Prostate gland (tissue), 2 donors: ENCODE results near the gene NECAP2. TPM values are rescaled to one million over a fixed set of nuclear protein-coding genes. Genes with fewer than 3 reads are reported as not detected.
"Not testable (repeated sequence)": the region's sequence is repeated elsewhere in the genome, so short reads cannot be mapped to it uniquely, and the experiment has no call there.

ENCODE experiments used
- DNase-seq: peaks from one replicate; pipeline ENCODE4 v3.0.0-alpha.2; 2019; ENCODE audit warnings: low spot score
- H3K27ac ChIP-seq, 2 donors: fragments of 200-600 bp; sonication (generic); 2 replicates each; pipeline ENCODE4 v1.5.1; 2017 to 2019
- H3K27me3 ChIP-seq: fragments of 200-600 bp; sonication (generic); replicated peaks from 2 replicates; pipeline ENCODE4 v1.5.1; 2019; ENCODE audit not compliant: insufficient read depth
- H3K36me3 ChIP-seq, 2 donors: fragments of 200-600 bp; sonication (generic); 1 replicate in 1 of 2; 2 replicates in 1 of 2; pipeline versions ENCODE4 v1.5.1 to v1.8.1; 2017 to 2019
- H3K4me1 ChIP-seq: fragments of 200-600 bp; sonication (generic); replicated peaks from 2 replicates; pipeline ENCODE4 v1.5.1; 2019
- H3K4me3 ChIP-seq, 2 donors: fragments of 200-600 bp; sonication (generic); 2 replicates each; pipeline ENCODE4 v1.5.1; 2017 to 2019
- H3K9me3 ChIP-seq: fragments of 200-600 bp; sonication (generic); 2 replicates; pipeline ENCODE4 v1.5.1; 2017
- POLR2A ChIP-seq: fragments of 450-650 bp; IDR thresholded peaks from one replicate; pipeline ENCODE4 v1.6.1; 2016; ENCODE audit warnings: antibody characterized with exemption, mild to moderate bottlenecking
- POLR2AphosphoS5 ChIP-seq: sonication (generic); formaldehyde crosslinking; IDR thresholded peaks from one replicate; pipeline ENCODE4 v1.6.1; 2017; ENCODE audit warnings: antibody characterized with exemption
- WGBS: methylation state at CpG from one replicate; pipeline ENCODE4 v1.1.5; 2018; 5-methylcytosine and 5-hydroxymethylcytosine counted together
- intact Hi-C: fragments of 100-400 bp; cut with DNase I; formaldehyde crosslinking; loops from one replicate; pipeline ENCODE4 v1.14.2; 2022
- total RNA-seq, 2 donors: library from RNA; depleted of rRNA; stranded (reverse); fragments of >200 nt; gene quantifications; one replicate each; pipeline ENCODE4 v1.1.0, GENCODE V29; 2016
- TF ChIP-seq, protein P1 (sequence below), 4 experiments: fragments of 200-600 bp in 2 of 4; fragments of 450-650 bp in 2 of 4; sonication (generic) in 2 of 4; IDR thresholded peaks; 1 replicate in 3 of 4; 2 replicates in 1 of 4; pipeline ENCODE4 v1.5.1; 2016 to 2019; ENCODE audit warnings: antibody characterized with exemption in 4 of 4, mild to moderate bottlenecking in 2 of 4, moderate library complexity in 2 of 4

NECAP2 gene
- total RNA-seq, 2 donors from 2014 or later: 43.7 to 106 TPM

DNA sequence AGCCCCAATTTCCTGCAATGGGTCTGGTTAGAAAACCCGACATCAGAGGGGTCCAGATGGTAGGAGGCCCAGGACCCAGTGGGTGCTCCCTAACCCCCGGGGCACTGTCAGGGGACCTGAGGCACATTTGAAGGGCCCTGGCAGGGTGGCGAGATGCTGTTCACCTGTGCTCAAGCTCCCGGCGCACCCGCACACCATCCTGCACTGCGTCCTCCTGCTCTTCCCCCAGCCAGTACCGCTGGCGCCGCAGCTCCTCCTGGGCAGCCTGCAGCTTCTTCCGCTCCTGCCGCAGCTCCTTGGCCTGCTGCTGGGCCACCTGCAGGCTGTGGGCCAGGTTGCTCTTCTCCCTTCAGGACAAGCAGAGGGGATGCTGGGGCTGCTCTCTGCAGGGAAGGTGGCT is 37.6 kb downstream of the NECAP2 start:
- WGBS: 97% methylated on average over 12 of the region's 12 CpGs
- DNase-seq: no peak
- TF ChIP-seq POLR2AphosphoS5 (no peak), POLR2A (no peak)
- TF ChIP-seq, protein P1, sequence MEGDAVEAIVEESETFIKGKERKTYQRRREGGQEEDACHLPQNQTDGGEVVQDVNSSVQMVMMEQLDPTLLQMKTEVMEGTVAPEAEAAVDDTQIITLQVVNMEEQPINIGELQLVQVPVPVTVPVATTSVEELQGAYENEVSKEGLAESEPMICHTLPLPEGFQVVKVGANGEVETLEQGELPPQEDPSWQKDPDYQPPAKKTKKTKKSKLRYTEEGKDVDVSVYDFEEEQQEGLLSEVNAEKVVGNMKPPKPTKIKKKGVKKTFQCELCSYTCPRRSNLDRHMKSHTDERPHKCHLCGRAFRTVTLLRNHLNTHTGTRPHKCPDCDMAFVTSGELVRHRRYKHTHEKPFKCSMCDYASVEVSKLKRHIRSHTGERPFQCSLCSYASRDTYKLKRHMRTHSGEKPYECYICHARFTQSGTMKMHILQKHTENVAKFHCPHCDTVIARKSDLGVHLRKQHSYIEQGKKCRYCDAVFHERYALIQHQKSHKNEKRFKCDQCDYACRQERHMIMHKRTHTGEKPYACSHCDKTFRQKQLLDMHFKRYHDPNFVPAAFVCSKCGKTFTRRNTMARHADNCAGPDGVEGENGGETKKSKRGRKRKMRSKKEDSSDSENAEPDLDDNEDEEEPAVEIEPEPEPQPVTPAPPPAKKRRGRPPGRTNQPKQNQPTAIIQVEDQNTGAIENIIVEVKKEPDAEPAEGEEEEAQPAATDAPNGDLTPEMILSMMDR (IDR thresholded peaks at IDR 0.05): no peak
- H3K4me3 ChIP-seq: no peak overlapping the region
- H3K9me3 ChIP-seq: no peaks in the 10 kb centered on the region
- intact Hi-C loops: no loop called here
- no peak overlapping the region for H3K27ac ChIP-seq
- H3K27me3 ChIP-seq: no peaks in the 10 kb centered on the region
- no peaks in the 10 kb centered on the region for H3K36me3 ChIP-seq
- no peaks in the 10 kb centered on the region for H3K4me1 ChIP-seq

- H3K36me3 ChIP-seq, H3K4me3 ChIP-seq, H3K9me3 ChIP-seq, H3K27ac ChIP-seq, intact Hi-C loops, H3K4me1 ChIP-seq, DNase-seq, H3K27me3 ChIP-seq: not testable (repeated sequence)
- WGBS: 95% methylated on average over 26 of the region's 26 CpGs
These were observed 42.6 kb downstream of the NECAP2 start for GRCh38 chr1:16483146-16483545.

DNA sequence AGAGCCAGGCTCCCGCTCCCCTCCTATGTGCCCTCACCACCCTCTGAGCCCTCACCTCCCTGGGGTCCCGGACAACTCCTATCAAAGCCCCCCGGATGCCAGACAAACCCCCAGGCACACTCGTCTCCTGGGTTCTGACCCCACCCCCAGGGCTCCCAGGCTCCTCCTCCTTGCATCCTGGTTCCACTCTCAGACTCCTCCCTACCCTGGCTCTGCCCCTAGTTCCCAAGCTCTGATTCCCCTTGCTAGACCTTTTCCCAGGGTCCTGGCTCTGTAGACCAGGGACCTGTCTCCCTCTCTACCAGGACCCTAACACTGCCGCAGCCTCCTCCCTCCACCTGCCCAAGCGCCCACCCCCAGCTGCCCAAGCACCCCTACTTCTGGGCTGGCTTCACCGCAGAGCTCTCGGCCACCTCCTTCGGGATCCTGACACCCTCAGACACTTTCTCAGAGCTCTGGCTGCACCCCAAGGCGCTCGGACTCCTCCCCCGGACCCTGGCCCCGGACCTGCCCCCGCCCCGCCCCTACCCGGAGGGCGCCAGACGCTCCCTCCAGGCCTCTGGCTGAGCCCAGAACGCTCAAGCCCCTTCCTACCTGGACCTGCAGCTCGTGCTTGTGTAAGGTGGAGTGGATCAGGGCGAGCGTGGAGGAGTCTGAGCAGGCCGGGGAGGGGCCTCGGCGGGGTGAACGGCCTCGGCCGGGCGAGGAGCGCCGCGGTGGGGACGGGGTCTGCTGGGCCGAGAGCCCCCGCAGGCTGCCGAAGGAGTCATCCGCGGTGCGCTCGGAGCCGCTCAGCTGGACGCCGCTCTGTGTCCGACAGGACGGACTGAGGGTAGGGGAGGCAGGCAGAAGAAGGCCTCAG is 43.3 kb downstream of the NECAP2 start:
- not testable (repeated sequence) for H3K36me3 ChIP-seq

GRCh38 chr1:16484501-16484835 is 43.9 kb downstream of the NECAP2 start:
- no peaks in the 10 kb centered on the region for H3K27me3 ChIP-seq
- TF ChIP-seq, protein P1 (IDR thresholded peaks at IDR 0.05): no peak
- TF ChIP-seq POLR2A: no peak
- TF ChIP-seq POLR2AphosphoS5: no peak
- no peak overlapping the region for H3K4me3 ChIP-seq
- no peak overlapping the region for H3K27ac ChIP-seq
- intact Hi-C loops: no loop called here
- H3K9me3 ChIP-seq: no peaks in the 10 kb centered on the region
- no peaks in the 10 kb centered on the region for H3K4me1 ChIP-seq
- 95% methylated on average over 8 of the region's 8 CpGs for WGBS
- no peak for DNase-seq
- peaks cover 6% of the 10 kb centered on the region in 2 donors for H3K36me3 ChIP-seq

More for the DNA sequence above, 43.3 kb downstream of the NECAP2 start:
- H3K9me3 ChIP-seq, DNase-seq, H3K4me3 ChIP-seq, intact Hi-C loops, H3K4me1 ChIP-seq, H3K27me3 ChIP-seq, H3K27ac ChIP-seq: not testable (repeated sequence)
- WGBS: 86% methylated on average over 45 of the region's 45 CpGs

GRCh38 chr1:16484931-16485330 is 44.4 kb downstream of the NECAP2 start:
- Histone ChIP-seq H3K27ac (no peak overlapping the region), H3K4me1 (no peaks in the 10 kb centered on the region), H3K9me3 (no peaks in the 10 kb centered on the region), H3K36me3 (peaks cover 6% of the 10 kb centered on the region in 2 donors), H3K27me3 (no peaks in the 10 kb centered on the region), H3K4me3 (no peak overlapping the region)
- intact Hi-C loops: no loop called here
- DNase-seq: no peak
- no peak for TF ChIP-seq POLR2AphosphoS5
- TF ChIP-seq, protein P1 (IDR thresholded peaks at IDR 0.05): no peak
- TF ChIP-seq POLR2A: no peak
- WGBS: 90% methylated on average over 6 of the region's 6 CpGs

DNA sequence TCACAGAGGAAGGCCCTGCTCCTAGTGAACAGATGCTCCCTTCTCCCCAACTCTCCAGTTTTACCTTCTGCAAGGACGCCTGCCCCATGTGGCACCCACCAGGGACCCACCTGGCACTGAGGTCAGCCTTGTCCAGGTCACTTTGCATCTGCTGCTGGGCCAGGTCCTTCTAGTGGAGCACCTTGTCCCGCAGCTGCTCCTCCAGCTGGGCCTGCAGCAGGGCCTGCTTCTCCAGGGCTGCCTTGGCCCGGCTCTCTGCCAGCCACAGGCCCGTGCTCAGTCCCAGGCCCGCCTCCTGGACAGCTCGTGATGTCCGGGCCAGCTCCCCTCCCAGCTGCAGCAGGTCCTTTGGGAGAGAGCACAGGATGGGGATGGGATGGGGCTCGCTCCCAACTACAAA is 45.8 kb downstream of the NECAP2 start:
- H3K4me1 ChIP-seq, DNase-seq, H3K27ac ChIP-seq, H3K36me3 ChIP-seq, intact Hi-C loops, H3K9me3 ChIP-seq, H3K4me3 ChIP-seq, H3K27me3 ChIP-seq: not testable (repeated sequence)
- 92% methylated on average over 8 of the region's 8 CpGs for WGBS

DNA sequence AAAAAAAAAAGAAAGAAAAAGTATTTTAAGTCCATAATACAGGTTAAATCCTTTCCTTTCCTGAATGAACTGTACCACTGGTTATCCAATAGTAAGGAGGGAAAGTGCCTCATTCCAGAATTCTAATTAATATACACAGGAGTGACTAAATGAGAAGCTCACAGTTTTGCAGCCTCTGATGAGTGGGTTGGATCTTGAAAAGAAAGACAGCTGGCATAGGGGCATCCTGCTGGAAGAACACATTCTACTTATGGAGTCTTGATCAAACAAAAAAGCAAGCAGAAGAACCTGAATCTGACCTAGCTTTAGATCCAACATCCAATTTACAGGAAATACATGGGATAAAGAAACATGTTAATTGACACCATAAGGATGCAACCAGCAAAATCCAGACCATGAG is 46.5 kb downstream of the NECAP2 start:
- intact Hi-C loops, H3K4me3 ChIP-seq, H3K27me3 ChIP-seq, H3K27ac ChIP-seq, H3K36me3 ChIP-seq, DNase-seq, H3K4me1 ChIP-seq, H3K9me3 ChIP-seq: not testable (repeated sequence)

DNA sequence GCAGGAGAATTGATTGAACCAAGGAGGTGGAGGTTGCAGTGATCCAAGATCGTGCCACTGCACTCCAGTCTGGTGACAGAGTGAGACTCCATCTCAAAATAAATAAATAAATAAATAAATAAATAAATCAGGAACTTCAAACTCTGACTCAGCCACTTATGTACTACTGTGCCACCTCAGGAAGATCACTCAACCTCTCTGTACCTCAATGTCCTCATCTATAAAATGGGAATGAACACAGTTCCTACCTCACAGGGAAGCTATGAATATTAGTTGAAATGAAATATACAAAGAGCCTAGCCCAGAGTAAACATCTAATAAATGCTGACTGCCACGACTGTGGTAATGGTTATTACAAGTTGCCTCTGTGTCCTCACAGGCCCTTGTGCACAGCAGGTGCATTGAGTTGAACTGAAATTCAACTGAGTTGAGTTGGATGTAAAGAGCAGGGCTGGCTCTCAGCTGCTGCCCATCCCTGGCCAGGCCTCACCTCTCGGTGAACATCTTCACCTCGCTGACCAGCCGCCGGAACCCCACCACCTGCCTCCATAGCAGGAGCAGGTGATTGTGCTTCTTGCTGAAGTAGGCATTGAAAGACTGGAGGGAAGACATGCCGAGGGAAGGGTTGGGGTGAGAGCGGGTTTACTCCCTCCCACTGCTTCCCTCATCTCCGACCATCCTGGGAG is 48.8 kb downstream of the NECAP2 start:
- not testable (repeated sequence) for H3K36me3 ChIP-seq
- WGBS: 87% methylated on average over 9 of the region's 9 CpGs

More for the DNA sequence above, 48.8 kb downstream of the NECAP2 start:
- H3K4me1 ChIP-seq, H3K4me3 ChIP-seq, H3K27ac ChIP-seq, DNase-seq, H3K9me3 ChIP-seq, intact Hi-C loops, H3K27me3 ChIP-seq: not testable (repeated sequence)
